Heart right ventricle (tissue), 16 donors: ENCODE data around the gene AUTS2. TPM values are rescaled to one million over a fixed set of nuclear protein-coding genes. Genes with fewer than 3 reads are reported as not detected.

Source experiments
- ATAC-seq, 8 donors: fragments of 200-7000 bp; cut with Tn5 transposase; one replicate each; pipeline ENCODE4 v1.9.1; 2020; ENCODE audit warnings: mild to moderate bottlenecking in 8 of 8, moderate library complexity in 8 of 8, moderate number of reproducible peaks in 1 of 8
- DNase-seq, 2 donors: peaks; one replicate each; pipeline ENCODE4 v3.0.0-alpha.2; 2020
- H3K27ac ChIP-seq, 10 donors: fragments of 200-600 bp; sonication (generic) in 2 of 10; one replicate each; pipeline versions ENCODE4 v1.5.0 to v1.8.0; 2020 to 2022; ENCODE audit warnings: mild to moderate bottlenecking in 3 of 10
- H3K27me3 ChIP-seq, 7 donors: fragments of 200-600 bp; one replicate each; pipeline ENCODE4 v1.8.0; 2021 to 2022; ENCODE audit warnings: mild to moderate bottlenecking in 2 of 7
- H3K36me3 ChIP-seq, 9 donors: fragments of 200-600 bp; sonication (generic) in 1 of 9; one replicate each; pipeline versions ENCODE4 v1.5.0 to v1.8.0; 2020 to 2022; ENCODE audit warnings: mild to moderate bottlenecking in 2 of 9
- H3K4me1 ChIP-seq, 9 donors: fragments of 200-600 bp; sonication (generic) in 1 of 9; one replicate each; pipeline versions ENCODE4 v1.5.0 to v1.8.0; 2020 to 2022; ENCODE audit warnings: mild to moderate bottlenecking in 4 of 9
- H3K4me3 ChIP-seq, 10 donors: fragments of 200-600 bp; sonication (generic) in 2 of 10; one replicate each; pipeline versions ENCODE4 v1.5.0 to v1.8.0; 2020 to 2022; ENCODE audit warnings: mild to moderate bottlenecking in 7 of 10, moderate library complexity in 2 of 10
- H3K9me3 ChIP-seq, 11 donors: fragments of 200-600 bp in 10 of 11; sonication (generic) in 2 of 11; one replicate each; pipeline versions ENCODE4 v1.5.0 to v1.8.0; 2013 to 2022; ENCODE audit warnings: mild to moderate bottlenecking in 2 of 11, control low read depth in 1 of 11, moderate library complexity in 1 of 11
- WGBS, 2 donors: extraction: QIAGEN DNeasy Blood & Tissue Kit; methylation state at CpG; one replicate each; pipeline ENCODE4 v1.1.7; 2013; ENCODE audit warnings: inconsistent platforms in 1 of 2; 5-methylcytosine and 5-hydroxymethylcytosine counted together
- intact Hi-C, 10 donors: fragments of 100-400 bp; cut with DNase I; formaldehyde crosslinking; loops; one replicate each; pipeline versions ENCODE4 v1.11.1 to v1.14.2; 2022
- polyA plus RNA-seq, 2 donors: library from polyadenylated mRNA; stranded (reverse); fragments of 200-250 nt; gene quantifications; one replicate each; pipeline ENCODE4 v1.2.3, GENCODE V29; 2013
- total RNA-seq, 10 donors: library from RNA; stranded (reverse); fragmentation: NEBNext Ultra II Directional in 3 of 10; extraction: Animal tissue kit (Norgen Biotek cat#: 25700) in 3 of 10; gene quantifications; one replicate each; pipeline versions ENCODE4 v1.2.1 to v1.2.4, GENCODE V29; 2021 to 2023
- TF ChIP-seq, protein P1 (sequence below), 9 donors: fragments of 200-600 bp; sonication (generic) in 2 of 9; IDR thresholded peaks; one replicate each; pipeline versions ENCODE4 v1.5.0 to v1.8.0; 2021 to 2022; ENCODE audit warnings: antibody characterized with exemption in 9 of 9, mild to moderate bottlenecking in 5 of 9, moderate library complexity in 1 of 9
- donor health status: Arrhythmogenic right ventricular cardiomyopathy.
- donor health status: ischemic (EF 13 %, LVEDD 7.1; RV severe dilation, severe dysfunction).
- donor health status: healthy with polysubstance abuse.
- donor health status: DM: no; HTN: yes; CAD: no.
- donor health status: DM: no; HTN: no; CAD: no.
- donor health status: ischemic (EF 25% LVEDD 6.9; RV normal size, moderate dysfunction).
- donor health status: ischemic (EF 25% LVEDD 5.7; RV mildly dilated, moderate dysfunction).
- donor health status: healthy.
- donor health status: DM: yes; HTN: yes; CAD: no.
- donor health status: Ischemic cardiomyopathy.
- donor health status: ischemic (EF 35%, LVEDD 5.7; RV mildly dilated, moderate dysfunction).
- donor health status: nonischemic (EF 11% LVEDD 7.7; RV severe dilation, severe dysfunction).
- donor health status: DM: yes; HTN: yes; CAD: no.
- donor health status: PGD.
- donor health status: ischemic (EF 29% LVEDD 5.4; RV normal size, mild dysfunction).
- donor health status: nonischemic (EF 23%, LVEDD 6.1; RV moderate dilation, normal function).

Gene AUTS2
- total and polyA plus RNA-seq, 12 donors, result 1.6 to 11.2 (median 7.3) TPM

DNA sequence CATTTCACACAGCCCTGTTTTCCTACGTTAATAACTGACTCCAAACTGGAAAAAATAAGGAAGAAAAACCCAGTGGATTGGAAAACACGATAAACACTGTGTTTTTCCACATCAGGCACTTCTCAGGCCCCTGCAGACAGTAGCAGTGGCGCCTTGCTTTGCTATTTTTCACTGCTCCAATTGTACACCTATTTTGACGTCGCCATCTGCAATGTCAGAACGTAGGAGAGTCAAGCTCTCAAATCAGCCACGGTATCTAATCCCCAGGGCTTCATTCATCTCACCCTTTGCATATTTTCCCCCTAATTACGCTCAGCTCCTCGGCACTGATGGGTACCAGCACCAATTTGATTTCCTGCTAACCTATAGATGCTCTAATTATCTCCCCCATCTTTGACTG, 1195.5 kb downstream of the AUTS2 start:
- ATAC-seq, result no peak
- no peaks in the 10 kb centered on the region for H3K27me3 ChIP-seq
- WGBS, 2 donors, result 87 to 95% methylated on average over 9 of the region's 9 CpGs

DNA sequence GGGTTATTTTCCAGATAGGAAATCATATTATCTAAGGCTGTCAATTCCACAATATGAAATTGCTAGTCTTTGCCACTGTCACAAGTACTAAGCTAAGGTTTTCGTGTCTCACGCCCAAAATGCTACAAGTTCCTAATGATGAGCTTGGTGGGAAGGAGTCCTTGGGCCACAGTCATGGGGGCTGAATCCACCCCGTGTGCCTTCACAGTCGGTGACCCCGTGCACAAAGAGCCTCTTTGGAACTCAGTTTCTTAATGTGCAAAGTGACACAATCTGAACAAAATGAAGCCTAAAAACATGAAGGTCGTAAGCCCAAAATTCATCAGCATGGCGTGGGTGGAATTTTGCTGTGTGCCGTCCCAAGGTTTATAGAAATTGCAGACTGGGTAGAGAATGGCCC, 1196.7 kb downstream of the AUTS2 start:
- Histone ChIP-seq H3K36me3 (peaks cover 0 to 34% (median 4%) of the 10 kb centered on the region in 9 donors), H3K9me3 (peaks cover 0 to 11% (median 9%) of the 10 kb centered on the region in 11 donors), H3K4me1 (no peaks in the 10 kb centered on the region), H3K27me3 (no peaks in the 10 kb centered on the region), H3K27ac (no peak overlapping the region), H3K4me3 (no peak overlapping the region)
- TF ChIP-seq, protein P1, sequence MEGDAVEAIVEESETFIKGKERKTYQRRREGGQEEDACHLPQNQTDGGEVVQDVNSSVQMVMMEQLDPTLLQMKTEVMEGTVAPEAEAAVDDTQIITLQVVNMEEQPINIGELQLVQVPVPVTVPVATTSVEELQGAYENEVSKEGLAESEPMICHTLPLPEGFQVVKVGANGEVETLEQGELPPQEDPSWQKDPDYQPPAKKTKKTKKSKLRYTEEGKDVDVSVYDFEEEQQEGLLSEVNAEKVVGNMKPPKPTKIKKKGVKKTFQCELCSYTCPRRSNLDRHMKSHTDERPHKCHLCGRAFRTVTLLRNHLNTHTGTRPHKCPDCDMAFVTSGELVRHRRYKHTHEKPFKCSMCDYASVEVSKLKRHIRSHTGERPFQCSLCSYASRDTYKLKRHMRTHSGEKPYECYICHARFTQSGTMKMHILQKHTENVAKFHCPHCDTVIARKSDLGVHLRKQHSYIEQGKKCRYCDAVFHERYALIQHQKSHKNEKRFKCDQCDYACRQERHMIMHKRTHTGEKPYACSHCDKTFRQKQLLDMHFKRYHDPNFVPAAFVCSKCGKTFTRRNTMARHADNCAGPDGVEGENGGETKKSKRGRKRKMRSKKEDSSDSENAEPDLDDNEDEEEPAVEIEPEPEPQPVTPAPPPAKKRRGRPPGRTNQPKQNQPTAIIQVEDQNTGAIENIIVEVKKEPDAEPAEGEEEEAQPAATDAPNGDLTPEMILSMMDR (IDR thresholded peaks at IDR 0.05), result no peak
- DNase-seq (no peak), ATAC-seq (no peak)
- intact Hi-C loops, result no loop called here
- 96% methylated on average over 8 of the region's 8 CpGs for WGBS, 2 donors

More for the DNA sequence above, 1195.5 kb downstream of the AUTS2 start:
- intact Hi-C loops, result no loop called here
- no peak overlapping the region for H3K27ac ChIP-seq
- no peak for DNase-seq
- peaks cover 0 to 46% (median 10%) of the 10 kb centered on the region in 9 donors for H3K36me3 ChIP-seq
- no peaks in the 10 kb centered on the region for H3K9me3 ChIP-seq
- TF ChIP-seq, protein P1 (IDR thresholded peaks at IDR 0.05), result no peak
- no peaks in the 10 kb centered on the region for H3K4me1 ChIP-seq
- no peak overlapping the region for H3K4me3 ChIP-seq

DNA sequence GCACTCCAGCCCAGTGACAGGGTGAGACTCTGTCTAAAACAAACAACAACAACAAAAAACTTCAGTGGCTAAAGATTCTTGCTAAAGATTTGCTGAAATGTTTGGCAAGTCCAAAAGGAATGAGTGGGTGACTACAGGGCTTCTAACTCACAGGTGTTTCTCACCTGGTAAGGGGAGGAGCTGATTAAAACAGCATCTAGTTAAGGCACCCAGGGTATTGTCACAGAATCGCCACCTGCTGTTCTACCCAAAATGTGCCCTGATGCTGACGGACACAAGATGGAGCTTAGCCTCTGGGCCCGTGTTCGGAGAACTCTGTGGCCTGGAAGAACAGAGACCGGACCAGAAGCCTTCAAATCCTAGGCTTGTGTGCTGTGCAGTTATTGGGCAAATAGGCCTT, 1197.7 kb downstream of the AUTS2 start:
- H3K9me3 ChIP-seq, result peaks cover 0 to 21% (median 16%) of the 10 kb centered on the region in 11 donors
- DNase-seq (no peak), ATAC-seq (no peak)
- TF ChIP-seq, protein P1 (IDR thresholded peaks at IDR 0.05), result no peak
- 94 to 95% methylated on average over 5 of the region's 5 CpGs for WGBS, 2 donors
- H3K4me1 ChIP-seq, result no peaks in the 10 kb centered on the region
- no peak overlapping the region for H3K4me3 ChIP-seq
- H3K27me3 ChIP-seq, result no peaks in the 10 kb centered on the region
- intact Hi-C loops, result no loop called here
- H3K36me3 ChIP-seq, result peaks cover 0 to 24% (median 0%) of the 10 kb centered on the region in 9 donors
- H3K27ac ChIP-seq, result no peak overlapping the region

DNA sequence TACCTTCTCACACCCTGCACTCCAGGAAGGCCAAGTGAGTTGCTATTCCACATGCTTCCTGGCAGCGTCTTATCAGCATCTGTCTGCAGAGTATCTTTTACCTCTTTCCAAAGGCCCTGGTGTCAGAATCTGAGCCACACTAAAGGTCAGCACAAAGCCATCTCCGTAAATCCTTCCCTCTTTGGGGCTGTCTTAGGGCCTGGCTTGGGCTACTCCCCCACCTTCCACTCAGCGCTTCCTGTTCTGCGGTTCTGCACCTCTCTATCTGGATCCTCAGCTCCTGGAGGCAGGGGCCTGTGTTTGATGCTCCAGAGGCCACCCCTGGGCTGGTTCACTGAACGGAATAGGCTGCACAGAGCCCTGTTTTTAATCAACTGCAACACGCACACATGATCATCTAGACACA, 1198.8 kb downstream of the AUTS2 start:
- H3K9me3 ChIP-seq, result peaks cover 0 to 32% (median 16%) of the 10 kb centered on the region in 11 donors
- DNase-seq (no peak), ATAC-seq (no peak)
- no peaks in the 10 kb centered on the region for H3K4me1 ChIP-seq
- H3K27me3 ChIP-seq, result no peaks in the 10 kb centered on the region
- intact Hi-C loops, result no loop called here
- TF ChIP-seq, protein P1 (IDR thresholded peaks at IDR 0.05), result no peak
- WGBS, 2 donors, result 44 to 48% methylated on average over 6 of the region's 6 CpGs
- H3K27ac ChIP-seq, result no peak overlapping the region
- peaks cover 0 to 13% (median 0%) of the 10 kb centered on the region in 9 donors for H3K36me3 ChIP-seq
- no peak overlapping the region for H3K4me3 ChIP-seq
